RKO (cell line): ENCODE results near the gene ALDH8A1.

ENCODE experiments used
- DNase-seq: peaks from one replicate; pipeline ENCODE4 v3.0.0-alpha.2; 2016; ENCODE audit warnings: low spot score

ALDH8A1 gene

DNA sequence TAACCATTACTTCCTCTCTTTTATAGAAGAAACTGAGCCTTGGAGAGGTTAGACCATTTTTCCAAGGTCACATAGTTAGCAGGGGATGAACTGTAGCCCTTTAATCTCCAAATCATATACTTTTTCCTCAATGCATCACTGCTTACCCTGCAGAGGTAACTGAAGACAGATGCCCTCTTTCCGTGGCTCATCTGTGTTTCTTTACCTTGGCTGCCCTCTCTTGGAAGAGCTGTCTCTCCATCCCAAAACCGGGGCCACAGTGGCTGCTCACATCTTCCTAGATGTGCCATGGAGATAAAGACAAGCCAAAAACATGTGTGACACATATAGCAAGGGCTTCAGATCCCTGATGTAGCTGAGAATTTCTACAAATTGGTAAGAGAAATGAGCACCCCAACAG is 581 bp upstream of the ALDH8A1 start:
- DNase-seq = no peak

DNA sequence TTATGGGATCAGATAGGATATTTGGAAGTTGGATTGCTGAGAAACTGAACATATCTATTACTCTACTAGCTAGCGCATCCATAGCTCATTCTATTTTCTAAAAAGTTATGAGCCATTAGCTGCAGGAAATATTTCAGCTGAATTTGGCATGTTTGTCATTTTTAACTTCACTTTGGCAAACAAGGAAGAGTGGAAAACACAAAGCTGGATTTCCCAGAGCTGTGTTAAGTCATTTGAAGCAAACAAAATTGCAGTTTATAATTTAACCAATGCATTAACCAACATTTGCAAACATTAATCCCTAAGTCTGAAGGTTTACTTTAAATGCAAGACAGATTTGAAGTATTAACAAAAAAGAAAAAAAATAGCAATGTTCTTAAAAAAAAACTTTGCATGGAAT is 1.2 kb downstream of the ALDH8A1 start:
- DNase-seq = no peak

DNA sequence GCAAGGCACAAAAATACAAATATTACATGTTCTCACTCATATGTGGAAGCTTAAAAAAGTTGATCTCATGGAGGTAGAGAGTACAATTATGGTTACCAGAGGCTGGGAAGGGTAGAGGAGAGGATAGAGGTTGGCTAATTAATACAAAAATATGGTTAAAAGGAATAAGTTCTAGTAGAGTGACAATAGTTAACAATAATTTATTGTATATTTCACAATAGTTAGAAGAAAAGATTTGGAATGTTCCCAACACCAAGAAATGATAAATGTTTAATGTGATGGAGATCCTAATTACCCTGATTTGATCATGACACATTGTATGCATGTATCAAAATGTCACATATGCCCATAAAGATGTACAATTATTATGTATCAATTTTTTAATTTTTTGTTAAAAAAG is 1.8 kb downstream of the ALDH8A1 start:
- DNase-seq = no peak

DNA sequence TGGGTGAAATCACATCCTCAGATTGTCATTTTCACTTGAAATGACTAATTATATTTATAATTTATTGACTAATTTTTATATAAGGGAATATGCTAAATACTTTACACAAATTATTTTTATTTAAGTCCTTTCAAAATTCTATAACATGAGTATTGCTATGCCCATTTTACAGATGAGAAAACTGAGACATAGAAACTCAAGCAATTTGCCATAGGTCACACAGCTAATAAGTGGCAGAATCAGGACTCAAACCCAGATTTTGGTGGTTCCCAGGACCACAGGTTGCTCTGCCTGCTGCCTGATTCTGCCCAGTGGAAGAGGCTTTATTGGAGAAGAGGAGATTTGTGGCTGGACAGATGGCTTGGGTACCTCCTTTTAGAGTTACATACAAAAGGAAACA is 4.9 kb downstream of the ALDH8A1 start:
- DNase-seq = no peak

DNA sequence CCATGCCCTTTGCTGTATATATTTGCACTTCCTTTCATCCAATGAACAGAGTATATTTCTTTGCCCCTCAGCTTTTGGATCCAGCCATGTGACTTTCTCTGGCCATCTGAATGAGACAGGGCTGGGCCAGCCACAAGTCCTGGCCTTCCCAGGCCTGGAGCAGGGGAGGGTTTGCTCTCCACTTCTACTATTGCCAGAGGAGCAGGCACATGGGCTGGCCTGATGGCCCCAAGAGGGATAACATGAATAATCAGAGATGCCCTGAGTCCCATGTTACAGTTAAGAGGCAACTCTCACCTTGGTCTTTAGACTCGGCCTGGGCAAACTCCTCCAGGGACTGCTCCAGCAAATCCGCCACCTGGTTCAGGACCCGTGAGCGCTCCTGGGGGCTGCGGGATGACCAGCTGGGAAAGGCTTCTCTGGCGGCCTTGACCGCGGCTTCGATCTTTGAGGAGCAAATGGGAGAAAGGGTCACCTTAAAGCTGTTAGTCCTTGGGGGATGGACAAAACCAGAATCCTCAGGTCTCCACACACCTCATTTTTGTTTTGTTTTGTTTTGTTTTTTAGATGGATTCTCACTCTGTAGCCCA is 6.3 kb downstream of the ALDH8A1 start:
- DNase-seq = no peak

DNA sequence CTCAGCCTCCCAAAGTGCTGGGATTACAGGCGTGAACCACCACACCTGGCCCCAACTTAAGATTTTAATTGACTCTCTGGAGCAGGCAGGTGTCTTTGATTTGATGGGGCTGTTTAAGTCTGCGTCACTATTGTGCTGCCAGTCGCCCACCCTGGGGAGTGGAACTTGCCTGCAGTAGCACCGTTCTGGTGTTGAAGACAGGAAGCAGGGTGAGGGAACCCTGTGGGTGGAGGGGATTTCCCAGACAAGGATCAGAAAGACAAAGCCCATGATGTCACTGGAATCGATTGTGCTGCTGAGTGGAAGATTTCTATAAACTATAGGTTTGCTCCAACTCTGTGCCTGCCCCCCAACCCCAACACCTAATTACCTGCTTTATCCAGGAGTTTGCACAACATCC is 11.0 kb downstream of the ALDH8A1 start:
- no peak for DNase-seq

DNA sequence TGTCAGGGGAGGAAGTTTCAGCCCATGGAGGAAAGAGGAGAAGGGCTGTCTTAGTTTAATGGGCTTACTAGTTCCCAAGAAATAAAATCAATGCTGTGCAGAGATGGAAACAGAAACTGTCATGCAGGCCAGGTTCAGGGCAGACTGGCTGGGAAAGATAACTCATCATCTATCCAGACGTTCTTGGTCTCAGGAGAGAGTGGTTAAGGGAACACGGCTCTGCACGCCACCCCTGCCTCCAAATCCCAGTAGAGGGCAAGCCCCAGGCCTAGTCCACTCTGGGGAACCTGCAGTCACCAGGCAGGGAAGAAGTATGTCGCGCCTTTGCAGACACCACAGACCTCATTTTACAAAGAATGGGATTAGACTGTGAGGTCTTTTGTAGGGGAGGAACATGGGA is 12.5 kb downstream of the ALDH8A1 start:
- DNase-seq = no peak

DNA sequence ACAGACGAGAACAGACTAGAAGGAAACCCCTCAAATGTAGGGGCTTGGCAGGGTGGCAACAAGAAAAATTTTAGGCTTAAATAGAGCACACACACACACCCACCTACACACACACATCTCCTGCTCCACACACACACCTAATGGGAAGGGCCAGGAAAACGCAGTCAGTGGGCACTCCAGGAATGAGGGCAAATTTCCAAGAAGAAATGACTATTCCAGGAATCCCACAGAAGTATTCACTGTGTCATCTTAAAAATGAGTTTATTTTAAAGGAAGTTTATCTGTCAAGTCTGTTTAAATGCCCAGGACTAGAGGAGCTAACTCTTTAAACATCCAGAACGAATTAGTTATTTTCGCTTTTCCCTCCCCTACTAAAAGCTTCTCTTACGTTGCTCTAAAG is 13.0 kb downstream of the ALDH8A1 start:
- no peak for DNase-seq

DNA sequence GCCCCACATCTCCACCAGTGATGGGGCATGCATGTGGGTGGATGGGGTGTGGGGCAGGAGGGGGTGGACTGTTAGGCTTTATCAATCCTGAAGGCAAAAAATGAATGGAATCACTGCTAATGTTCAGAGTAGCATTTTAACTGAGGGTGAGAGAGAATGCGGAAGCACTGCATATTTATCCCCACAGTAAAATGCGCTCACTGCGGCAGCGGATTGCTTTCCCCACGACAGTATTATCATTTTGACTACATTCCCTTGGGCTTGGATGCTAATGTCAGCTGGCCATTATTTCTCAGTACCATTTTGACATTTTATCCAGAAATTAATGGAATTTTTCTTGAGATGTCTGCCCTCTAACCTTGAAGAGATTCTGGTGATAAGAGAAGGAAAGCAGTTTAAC is 13.4 kb downstream of the ALDH8A1 start:
- no peak for DNase-seq

DNA sequence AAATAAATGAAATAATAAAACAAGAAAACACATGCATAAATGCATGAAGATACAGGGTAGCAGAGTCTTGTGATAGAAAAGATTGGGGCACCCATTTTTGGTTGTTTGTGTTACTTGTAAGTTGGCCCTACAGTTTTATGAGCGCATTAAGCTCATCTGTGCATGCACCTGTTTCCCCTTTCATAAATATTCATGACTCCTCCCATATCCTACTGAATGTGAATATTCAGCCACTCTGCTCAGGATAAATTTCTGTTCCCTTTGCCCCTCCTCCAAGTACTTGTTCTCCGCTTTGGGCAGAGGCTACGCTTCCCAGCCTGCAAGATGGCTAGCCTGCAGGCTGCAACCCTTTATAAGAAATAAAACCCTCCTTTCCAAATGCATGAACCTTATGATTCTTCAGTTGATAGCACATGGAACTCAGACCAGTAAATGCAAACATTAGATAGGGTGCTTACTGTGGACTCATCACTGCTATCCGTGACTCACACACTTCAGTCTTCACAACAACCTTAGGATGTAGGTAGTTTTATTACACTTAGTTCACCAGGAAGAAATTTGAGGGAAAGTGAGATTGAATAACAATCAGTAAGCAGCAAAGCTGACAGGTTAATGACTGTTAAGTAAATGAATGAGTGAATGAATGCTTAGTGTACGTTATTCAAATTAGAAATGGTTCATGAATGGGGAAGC is 15.0 kb downstream of the ALDH8A1 start:
- DNase-seq = peak; percentile 8

DNA sequence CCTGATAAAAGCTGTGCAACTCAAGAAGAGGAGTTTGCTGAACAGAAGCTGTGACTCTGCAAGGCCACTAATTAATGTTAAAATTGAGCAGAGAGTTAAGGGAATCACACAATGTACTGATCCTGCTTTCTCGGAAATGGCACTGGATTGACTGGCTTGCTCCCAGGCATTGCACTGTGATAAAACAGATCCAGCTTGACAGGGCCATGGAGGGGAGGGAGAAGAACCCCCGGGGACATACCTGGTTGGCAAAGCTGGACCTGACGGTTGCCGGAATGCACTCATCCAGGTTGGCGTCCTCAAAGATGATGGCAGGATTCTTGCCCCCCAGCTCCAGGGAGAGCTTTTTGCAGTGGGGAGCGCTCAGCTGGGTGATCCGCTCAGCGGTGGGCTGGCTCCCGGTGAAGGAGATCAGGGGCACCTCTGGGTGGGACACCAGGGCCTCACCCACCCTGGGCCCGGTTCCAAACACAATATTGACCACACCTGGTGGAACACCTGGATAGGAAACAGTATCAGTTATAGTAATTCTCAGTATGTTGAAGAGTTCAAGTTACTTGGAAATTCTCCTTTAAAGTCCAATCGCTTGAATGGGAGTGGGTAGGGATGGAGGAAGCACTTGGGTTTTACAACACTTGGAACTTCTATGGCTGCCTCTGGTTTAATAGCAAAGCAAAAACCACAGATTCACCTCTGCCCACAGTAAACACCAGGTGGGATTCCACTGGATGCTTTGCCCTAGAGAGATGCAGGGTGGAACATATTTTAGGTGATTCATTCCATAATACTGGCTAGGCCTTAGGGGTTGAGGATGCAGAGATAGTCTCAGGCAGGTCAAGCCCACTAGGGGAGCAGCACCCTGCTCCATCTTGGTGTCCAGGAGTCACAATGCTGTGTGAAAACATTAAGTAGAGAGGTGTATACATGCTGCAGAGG is 17.1 kb downstream of the ALDH8A1 start:
- DNase-seq = no peak

DNA sequence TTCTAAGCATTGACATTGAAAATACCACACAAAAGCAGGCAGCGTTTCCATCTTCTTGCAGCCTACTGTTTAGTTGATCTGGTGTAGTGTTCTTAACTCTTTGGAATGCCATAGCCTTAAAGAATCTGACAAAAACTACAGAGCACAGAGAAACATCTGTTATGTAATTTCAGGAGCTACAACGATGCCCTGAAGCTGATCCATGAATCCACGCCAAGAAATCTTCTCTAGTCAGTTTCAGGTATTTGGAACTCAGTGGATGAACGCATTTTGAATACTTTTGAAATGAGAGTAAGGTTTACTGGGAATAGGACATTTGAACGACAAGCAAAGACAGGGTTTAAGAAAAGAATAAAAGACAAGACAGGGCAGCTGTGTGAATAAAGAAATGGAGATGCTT is 17.8 kb downstream of the ALDH8A1 start:
- no peak for DNase-seq

DNA sequence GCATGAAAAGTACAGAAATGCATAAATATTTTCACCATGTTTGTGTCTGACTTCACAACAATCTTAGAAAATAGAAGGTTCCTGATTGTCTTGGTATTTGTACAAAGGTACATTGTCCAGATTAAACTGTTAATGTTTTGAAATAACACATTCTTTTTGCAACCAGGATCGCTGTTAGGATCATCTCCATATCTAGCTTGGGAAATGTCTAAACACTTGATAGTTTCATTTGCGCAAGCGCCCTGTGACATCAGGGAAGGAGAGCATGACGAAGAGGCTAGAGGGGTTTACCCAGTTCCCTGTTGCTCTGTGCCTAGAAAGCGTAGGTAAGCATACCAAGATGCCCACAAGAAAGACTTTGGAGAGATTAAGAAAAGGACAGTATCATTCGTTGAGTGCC is 19.4 kb downstream of the ALDH8A1 start:
- DNase-seq = no peak

DNA sequence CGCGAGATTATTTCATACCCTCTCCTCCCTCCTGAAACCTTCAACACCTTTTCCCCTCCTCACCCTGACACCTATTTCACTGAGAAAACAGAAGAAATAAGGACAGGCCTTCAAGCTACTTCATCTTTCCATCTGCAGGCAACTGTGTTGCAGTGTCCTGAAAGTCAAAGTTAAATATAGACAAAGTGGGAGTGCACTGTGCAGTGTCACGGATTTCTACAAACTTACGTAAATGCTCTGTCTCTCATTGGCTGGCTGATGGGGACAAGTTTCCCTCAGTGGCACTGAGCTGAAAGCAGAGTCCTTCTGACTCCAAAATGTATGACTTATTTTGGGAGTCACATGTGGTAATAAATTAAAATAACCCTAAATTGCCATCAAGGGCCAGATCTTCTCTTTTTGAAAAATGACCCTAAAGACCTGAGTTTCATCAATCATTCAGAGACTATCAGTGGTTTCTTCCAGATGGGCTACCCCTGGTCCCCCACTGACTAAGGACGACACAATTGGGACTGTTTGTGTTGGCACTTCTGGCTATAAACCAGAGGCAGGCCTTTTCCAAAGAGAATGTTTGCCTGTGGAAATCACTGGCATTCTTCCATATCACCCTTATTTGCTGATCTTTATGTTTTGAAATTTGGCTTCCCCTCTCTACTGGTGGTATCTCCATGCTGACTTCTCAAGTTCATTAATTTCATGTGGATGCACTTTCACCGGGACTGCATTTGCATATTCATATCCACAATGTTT is 21.6 kb downstream of the ALDH8A1 start:
- DNase-seq = no peak

DNA sequence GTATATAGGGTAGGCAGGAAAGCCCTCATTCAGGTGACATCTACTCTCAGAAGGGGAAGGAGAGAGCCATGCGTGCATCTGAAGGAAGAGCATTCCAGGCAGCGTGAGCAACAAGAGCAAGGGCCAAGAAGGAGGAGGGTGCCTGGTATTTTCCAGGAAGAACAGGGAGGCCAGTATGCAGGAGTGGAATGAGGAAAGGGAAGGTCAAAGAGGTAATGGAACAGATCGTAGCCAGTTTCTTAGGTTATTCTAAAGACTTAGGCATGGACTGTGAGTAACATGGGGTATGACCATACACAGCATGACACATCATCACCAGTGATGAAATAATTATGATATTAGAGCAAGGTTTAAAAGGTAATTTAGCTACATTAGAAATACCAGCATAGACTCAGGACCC is 24.1 kb downstream of the ALDH8A1 start:
- no peak for DNase-seq

DNA sequence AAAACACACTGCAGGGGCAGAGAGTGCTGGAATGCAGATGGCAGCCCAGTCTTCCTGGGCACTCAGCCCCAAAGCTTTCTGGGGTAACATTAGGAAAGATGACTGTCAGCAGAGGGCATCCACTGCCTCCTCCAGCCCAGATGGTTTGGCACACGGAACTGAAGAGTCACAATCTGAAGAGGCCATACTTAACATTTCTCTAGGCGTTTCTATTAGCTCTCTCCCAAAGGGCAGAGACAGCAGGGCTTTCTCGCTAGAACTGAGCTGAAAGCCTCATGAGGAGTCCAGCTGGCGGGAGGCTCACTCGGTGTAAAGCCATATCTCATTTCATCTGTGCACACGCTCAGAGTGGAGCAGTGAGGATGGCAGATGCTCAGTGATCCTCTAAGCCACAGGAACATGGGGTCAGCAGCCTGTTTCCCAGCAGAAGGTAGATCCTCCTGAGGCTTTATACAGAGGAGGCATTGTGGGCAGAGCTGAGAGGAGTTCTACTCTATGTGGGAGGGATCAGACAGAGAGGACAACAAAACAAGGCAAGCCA is 28.1 kb downstream of the ALDH8A1 start:
- no peak for DNase-seq

DNA sequence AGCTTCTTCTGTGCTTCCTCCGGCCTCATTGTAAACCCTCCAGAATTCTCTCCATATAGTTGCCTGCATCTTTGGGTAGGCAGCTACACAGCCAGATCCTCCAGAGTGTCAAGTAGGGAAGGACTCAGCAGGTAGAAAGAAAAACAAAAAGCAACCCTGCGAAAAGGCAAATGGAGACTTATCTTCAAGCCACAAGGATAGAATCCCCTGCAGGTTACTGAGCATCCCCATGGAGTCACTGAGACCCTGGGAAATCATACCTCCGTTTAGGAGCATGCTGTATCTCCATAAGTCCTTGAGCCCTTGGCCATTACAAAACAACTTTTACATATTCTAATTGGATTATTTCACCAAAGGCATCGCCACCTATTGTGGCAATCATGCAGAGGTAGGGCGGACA is 28.6 kb downstream of the ALDH8A1 start:
- no peak for DNase-seq

DNA sequence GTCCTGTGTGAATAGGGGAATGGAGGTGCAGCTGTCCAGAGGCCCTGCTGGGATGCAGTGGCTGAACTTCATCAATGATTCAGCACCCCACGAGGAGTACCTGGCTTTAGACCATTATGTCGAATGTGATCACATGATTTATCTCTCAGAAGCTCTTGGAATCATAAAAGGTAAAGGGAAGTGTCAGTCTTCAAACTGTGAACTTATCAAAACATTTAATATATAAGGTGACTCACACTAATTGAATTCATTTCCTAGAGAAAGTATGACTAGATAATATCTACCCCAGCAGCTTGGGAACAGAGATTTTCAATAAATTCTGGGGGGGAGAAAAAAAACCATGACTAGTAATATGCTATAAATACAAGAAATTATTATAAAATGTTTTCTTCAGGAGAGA is 29.5 kb downstream of the ALDH8A1 start:
- no peak for DNase-seq

DNA sequence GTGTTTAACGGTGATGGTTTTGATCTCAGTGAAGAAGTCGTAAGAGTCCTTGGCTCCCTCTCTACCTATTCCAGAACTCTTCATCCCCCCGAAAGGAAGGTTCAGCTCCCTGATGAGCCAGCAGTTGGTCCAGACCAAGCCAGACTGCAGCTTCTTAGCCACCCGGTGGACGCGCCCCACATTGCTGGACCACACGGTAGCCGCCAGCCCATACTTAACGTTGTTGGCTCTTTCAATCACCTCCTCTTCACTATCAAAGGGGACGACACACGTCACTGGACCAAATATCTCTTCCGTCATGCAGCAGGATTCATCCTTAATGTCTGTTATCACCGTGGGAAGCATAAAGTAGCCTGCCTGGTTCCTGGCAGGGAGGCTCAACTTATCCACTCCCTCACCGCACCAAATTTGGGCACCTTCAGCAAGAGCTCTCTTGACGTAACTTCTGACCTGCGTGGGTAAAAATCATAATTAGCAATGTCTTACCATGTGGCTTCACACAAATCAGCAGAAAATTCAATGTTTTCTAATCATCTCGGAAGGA is 31.4 kb downstream of the ALDH8A1 start:
- DNase-seq = no peak

DNA sequence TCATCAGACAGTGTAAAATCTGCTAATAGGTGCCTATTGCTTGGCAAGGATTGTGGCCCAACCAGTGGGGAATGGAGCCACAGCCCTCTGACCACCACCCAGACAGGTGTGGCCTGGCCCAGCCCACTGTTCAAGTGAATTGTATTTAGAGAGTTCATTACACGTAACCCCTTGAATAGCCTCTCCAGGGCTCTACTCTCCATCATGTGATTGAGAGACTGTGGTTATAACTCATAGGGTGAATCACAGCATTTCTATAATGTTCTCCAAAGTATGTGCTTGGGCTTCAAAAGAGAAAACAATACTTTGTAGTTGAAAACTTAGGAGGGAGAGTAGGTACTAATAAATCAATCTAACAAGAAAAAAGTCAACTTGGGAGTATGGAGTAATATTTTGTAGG is 38.4 kb downstream of the ALDH8A1 start:
- DNase-seq = peak; percentile 43

DNA sequence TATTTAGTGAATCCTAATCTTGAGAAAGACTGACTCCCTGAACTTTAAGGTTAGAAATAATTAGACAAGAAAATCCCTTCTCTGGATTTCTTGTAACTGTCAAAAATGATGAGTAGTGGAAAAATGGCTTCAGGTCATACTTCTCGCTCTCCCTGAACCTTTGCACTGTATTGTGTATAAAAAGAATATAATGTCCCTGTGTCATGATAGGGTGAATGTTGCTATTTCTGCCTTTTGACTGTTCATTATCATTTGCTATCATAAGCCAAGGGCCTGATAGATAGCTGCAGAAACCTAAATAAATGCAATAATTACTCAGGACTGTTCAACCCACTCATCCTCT is 39.3 kb downstream of the ALDH8A1 start:
- no peak for DNase-seq
